ENCODE results near the gene KDELR3.

The KDELR3 gene

GRCh38 chr22:38523029-38523428 lies 55.1 kb downstream of the KDELR3 start:
- no peak for DNase-seq

GRCh38 chr22:38523479-38523878 lies 55.6 kb downstream of the KDELR3 start:
- no peak for DNase-seq

GRCh38 chr22:38524429-38524828 lies 56.5 kb downstream of the KDELR3 start:
- DNase-seq, result no peak

- no peak for DNase-seq
These were observed 63.5 kb downstream of the KDELR3 start for GRCh38 chr22:38531251-38531938.
